CD4-positive, alpha-beta T cell (primary cell): ENCODE measurements around the gene CDS2. TPM values are rescaled to one million over a fixed set of nuclear protein-coding genes. Genes with fewer than 3 reads are reported as not detected.

ENCODE experiments used
- ATAC-seq: fragments of 200-7000 bp; cut with Tn5 transposase; one replicate; pipeline ENCODE4 v1.10.0; 2022; ENCODE audit warnings: mild to moderate bottlenecking; ENCODE audit not compliant: poor library complexity
- CTCF ChIA-PET: fragments of 350-600 bp; sonication (Branson Sonifier 250); formaldehyde crosslinking; loops from one replicate; lab custom pipeline; 2021; ENCODE audit warnings: antibody characterized with exemption, inconsistent platforms; lab: Charles Lee
- POLR2A ChIA-PET: fragments of 350-600 bp; sonication (Branson Sonifier 250); formaldehyde crosslinking; loops from one replicate; lab custom pipeline; 2021; ENCODE audit warnings: antibody characterized with exemption, inconsistent platforms; lab: Charles Lee
- DNase-seq, 14 experiments: peaks; one replicate each; pipeline ENCODE4 v3.0.0-alpha.2; 2013 to 2020; ENCODE audit warnings: mixed read lengths in 2 of 14
- H3K27ac ChIP-seq, 2 donors: one replicate each; pipeline versions ENCODE4 v1.5.1 to v1.7.0; 2013; ENCODE audit warnings: low read length in 2 of 2, low read depth in 1 of 2, mild to moderate bottlenecking in 1 of 2
- H3K27me3 ChIP-seq, 2 experiments: 1 replicate in 1 of 2; 2 replicates in 1 of 2; pipeline versions ENCODE4 v1.6.1 to v1.7.0; 2013; ENCODE audit warnings: low read length in 2 of 2, control low read depth in 1 of 2, mild to moderate bottlenecking in 1 of 2, moderate library complexity in 1 of 2; ENCODE audit not compliant: insufficient read depth in 2 of 2, control insufficient read depth in 1 of 2
- H3K36me3 ChIP-seq: one replicate; pipeline ENCODE4 v1.6.1; 2013; ENCODE audit warnings: low read length, control low read depth; ENCODE audit not compliant: insufficient read depth
- H3K4me1 ChIP-seq: one replicate; pipeline ENCODE4 v1.6.1; 2013; ENCODE audit warnings: low read length, control low read depth; ENCODE audit not compliant: insufficient read depth
- H3K4me3 ChIP-seq: one replicate; pipeline ENCODE4 v1.5.1; 2013; ENCODE audit warnings: mild to moderate bottlenecking, low read length, moderate library complexity
- H3K9me3 ChIP-seq, 2 experiments: 1 replicate in 1 of 2; 2 replicates in 1 of 2; pipeline versions ENCODE4 v1.6.1 to v1.7.0; 2013; ENCODE audit warnings: low read length in 2 of 2, mild to moderate bottlenecking in 2 of 2, control low read depth in 1 of 2, moderate library complexity in 1 of 2; ENCODE audit not compliant: control insufficient read depth in 1 of 2, insufficient read depth in 1 of 2
- H3K27ac Mint-ChIP-seq: one replicate; pipeline ENCODE4 v1.8.0; 2020; ENCODE audit warnings: mixed read lengths
- H3K27me3 Mint-ChIP-seq: one replicate; pipeline ENCODE4 v1.8.0; 2021; ENCODE audit warnings: mixed read lengths
- H3K36me3 Mint-ChIP-seq: one replicate; pipeline ENCODE4 v1.8.0; 2021; ENCODE audit warnings: low read depth, mixed read lengths
- H3K4me1 Mint-ChIP-seq: one replicate; pipeline ENCODE4 v1.8.0; 2021; ENCODE audit warnings: low read depth, mixed read lengths
- H3K4me3 Mint-ChIP-seq: one replicate; pipeline ENCODE4 v1.8.0; 2020; ENCODE audit warnings: mild to moderate bottlenecking, mixed read lengths
- H3K9me3 Mint-ChIP-seq: one replicate; pipeline ENCODE4 v1.8.0; 2020; ENCODE audit warnings: mixed read lengths
- intact Hi-C, 2 experiments: fragments of 100-400 bp; cut with DNase I in 1 of 2; cut with micrococcal nuclease in 1 of 2; formaldehyde crosslinking; loops; one replicate each; pipeline versions ENCODE4 v1.15.1 to v1.9.0; 2023 to 2025; cut with DNase I, micrococcal nuclease
- polyA plus RNA-seq, 2 donors: library from polyadenylated mRNA; unstranded; fragments of 120-200 nt; gene quantifications; one replicate each; pipeline ENCODE4 v1.2.1, GENCODE V29; 2013
- total RNA-seq, 174 experiments: library from RNA in 2 of 174; stranded (reverse) in 2 of 174; gene quantifications; one replicate each; pipeline ENCODE4 v1.2.3 and lab custom pipeline; 2021 to 2026
- TF ChIP-seq, protein P1 (sequence below): fragments of 200-600 bp; IDR thresholded peaks from one replicate; pipeline ENCODE4 v1.8.0; 2022; ENCODE audit warnings: antibody characterized with exemption, mild to moderate bottlenecking

The CDS2 gene
- 10 to 100 TPM; 62.4 to 65.0 TPM for total RNA-seq
- polyA plus RNA-seq (2013, experiment 1 of 2) = 22.3 TPM
- 25.8 TPM for polyA plus RNA-seq (2013, experiment 2 of 2)
- 50.0 to 212 (median 155) reads per million in 172 experiments for total RNA-seq (lab: John Stamatoyannopoulos, UW)

DNA sequence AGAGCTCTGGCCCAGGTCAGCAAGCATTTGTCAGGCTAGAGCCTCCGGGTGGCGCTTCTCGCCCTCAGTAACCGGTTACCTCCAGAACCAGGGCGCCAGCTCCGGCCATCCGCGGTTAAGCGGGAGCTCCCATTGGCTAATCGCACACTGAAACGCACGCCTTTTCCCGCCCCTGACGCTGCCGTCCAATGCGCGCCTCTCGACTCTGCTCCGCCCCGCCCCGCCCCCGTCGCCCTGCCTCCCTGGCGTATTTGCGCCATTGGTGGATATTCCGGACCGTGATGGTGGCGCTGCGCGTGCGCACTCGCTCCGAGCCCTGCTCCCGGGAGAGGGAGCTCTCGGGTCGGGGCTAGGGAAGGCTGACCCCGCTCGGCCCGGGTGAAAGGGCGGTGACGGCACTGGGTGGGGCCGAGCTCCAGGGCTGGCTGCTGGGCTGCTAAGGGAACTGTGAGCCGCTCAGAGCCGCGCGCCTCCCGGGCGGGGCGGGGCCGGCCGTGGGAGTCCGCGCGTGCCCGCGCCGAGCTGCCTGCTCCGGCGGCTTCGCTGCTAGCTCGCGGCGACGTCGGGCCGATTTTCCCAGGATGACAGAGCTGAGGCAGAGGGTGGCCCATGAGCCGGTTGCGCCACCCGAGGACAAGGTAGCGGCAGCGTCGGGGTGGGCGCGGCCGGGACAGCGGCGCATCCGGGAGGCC, at the start of gene CDS2:
Gene CDS2 (plus strand): TSS at position 497 of the 692 bp plus-strand sequence. CDS start 85 bp downstream, at position 582.
- H3K27ac ChIP-seq = peak within 1 kb of the TSS; percentile 95 to 98
- H3K9me3 Mint-ChIP-seq = no peaks in the 10 kb centered on the region
- POLR2A ChIA-PET = interaction anchor here (0.6 to 2.1 kb wide), 20 partner anchors 25 to 588 kb away, joined by 3 to 46 read pairs (median 4); partner anchors contain the start of gene SLC23A2
- no peaks in the 10 kb centered on the region for H3K9me3 ChIP-seq
- peaks cover 22% of the 10 kb centered on the region for H3K4me1 ChIP-seq
- TF ChIP-seq, protein P1, sequence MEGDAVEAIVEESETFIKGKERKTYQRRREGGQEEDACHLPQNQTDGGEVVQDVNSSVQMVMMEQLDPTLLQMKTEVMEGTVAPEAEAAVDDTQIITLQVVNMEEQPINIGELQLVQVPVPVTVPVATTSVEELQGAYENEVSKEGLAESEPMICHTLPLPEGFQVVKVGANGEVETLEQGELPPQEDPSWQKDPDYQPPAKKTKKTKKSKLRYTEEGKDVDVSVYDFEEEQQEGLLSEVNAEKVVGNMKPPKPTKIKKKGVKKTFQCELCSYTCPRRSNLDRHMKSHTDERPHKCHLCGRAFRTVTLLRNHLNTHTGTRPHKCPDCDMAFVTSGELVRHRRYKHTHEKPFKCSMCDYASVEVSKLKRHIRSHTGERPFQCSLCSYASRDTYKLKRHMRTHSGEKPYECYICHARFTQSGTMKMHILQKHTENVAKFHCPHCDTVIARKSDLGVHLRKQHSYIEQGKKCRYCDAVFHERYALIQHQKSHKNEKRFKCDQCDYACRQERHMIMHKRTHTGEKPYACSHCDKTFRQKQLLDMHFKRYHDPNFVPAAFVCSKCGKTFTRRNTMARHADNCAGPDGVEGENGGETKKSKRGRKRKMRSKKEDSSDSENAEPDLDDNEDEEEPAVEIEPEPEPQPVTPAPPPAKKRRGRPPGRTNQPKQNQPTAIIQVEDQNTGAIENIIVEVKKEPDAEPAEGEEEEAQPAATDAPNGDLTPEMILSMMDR = peak; percentile 64
- peaks cover 32% of the 10 kb centered on the region for H3K36me3 Mint-ChIP-seq
- peak within 1 kb of the TSS; percentile 97 for H3K27ac Mint-ChIP-seq
- no peaks in the 10 kb centered on the region for H3K36me3 ChIP-seq
- ATAC-seq (peak; percentile 82), DNase-seq (peak; percentile 99 to 100 (median 100))
- intact Hi-C loops = loop anchor here (1.0 to 5.0 kb wide), 2 partner anchors 66 to 321 kb away; no protein-coding TSS in a partner anchor
- H3K27me3 Mint-ChIP-seq = no peaks in the 10 kb centered on the region
- H3K27me3 ChIP-seq = no peaks in the 10 kb centered on the region
- peak within 1 kb of the TSS; percentile 76 for H3K4me3 ChIP-seq
- CTCF ChIA-PET = interaction anchor here (0.8 to 2.1 kb wide), 16 partner anchors 8 to 96 kb away, joined by 3 to 38 read pairs (median 4); no protein-coding TSS in a partner anchor
- peak within 1 kb of the TSS; percentile 95 for H3K4me3 Mint-ChIP-seq
- peaks cover 38% of the 10 kb centered on the region for H3K4me1 Mint-ChIP-seq

DNA sequence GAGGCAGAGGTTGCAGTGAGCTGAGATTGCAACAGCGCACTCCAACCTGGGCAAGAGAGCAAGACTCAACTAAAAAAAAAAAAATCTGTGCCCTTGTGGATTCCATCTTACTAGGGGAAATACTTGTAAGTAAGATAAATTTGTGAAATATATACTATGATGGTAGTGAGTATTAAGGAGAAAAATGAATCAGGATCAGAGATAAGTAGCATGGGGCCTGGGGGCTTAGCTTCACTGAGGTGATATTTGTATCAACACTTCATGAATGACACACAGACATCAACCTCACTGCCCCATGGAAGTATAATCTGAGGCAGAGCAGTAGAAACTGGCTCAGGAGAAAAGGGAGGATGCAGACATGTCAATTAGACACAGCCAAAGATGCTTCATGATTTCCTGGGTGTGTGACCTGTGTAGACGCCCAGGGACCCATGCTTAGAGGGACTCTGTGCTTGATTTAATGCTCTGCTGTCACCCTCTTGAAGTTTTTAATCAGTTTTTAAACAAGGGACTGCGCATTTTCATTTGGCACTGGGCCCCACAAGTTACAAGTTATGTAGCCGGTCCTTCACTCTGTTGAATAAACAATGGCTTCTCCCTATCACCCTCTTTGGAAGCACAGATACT, 48.9 kb upstream of the CDS2 start:
- TF ChIP-seq, protein P1 = no peak
- Mint-ChIP-seq H3K27me3 (no peaks in the 10 kb centered on the region), H3K9me3 (no peaks in the 10 kb centered on the region), H3K4me1 (peaks cover 29% of the 10 kb centered on the region), H3K4me3 (peak overlapping the region; percentile 90), H3K27ac (peak overlapping the region; percentile 99), H3K36me3 (no peaks in the 10 kb centered on the region)
- Histone ChIP-seq H3K36me3 (no peaks in the 10 kb centered on the region), H3K9me3 (no peaks in the 10 kb centered on the region), H3K27me3 (no peaks in the 10 kb centered on the region), H3K4me3 (peak overlapping the region; percentile 55), H3K4me1 (peaks cover 23% of the 10 kb centered on the region), H3K27ac (peak overlapping the region; percentile 81 to 96)
- CTCF ChIA-PET = interaction anchor here (1.3 to 2.7 kb wide), 2 partner anchors 21 to 23 kb away, joined by 8 to 9 read pairs; no protein-coding TSS in a partner anchor
- intact Hi-C loops = loop anchor here in 1 of 2 experiments (1.0 to 10.0 kb wide), 2 partner anchors 22 to 73 kb away; partner anchors contain the start of gene SLC23A2
- POLR2A ChIA-PET = interaction anchor here (1.0 to 1.3 kb wide), 3 partner anchors 21 to 49 kb away, joined by 3 to 5 read pairs (median 3); partner anchors contain the start of gene CDS2
- DNase-seq = peak in 9 of 14 experiments; percentile 9 to 53 (median 29)
- peak; percentile 54 for ATAC-seq

DNA sequence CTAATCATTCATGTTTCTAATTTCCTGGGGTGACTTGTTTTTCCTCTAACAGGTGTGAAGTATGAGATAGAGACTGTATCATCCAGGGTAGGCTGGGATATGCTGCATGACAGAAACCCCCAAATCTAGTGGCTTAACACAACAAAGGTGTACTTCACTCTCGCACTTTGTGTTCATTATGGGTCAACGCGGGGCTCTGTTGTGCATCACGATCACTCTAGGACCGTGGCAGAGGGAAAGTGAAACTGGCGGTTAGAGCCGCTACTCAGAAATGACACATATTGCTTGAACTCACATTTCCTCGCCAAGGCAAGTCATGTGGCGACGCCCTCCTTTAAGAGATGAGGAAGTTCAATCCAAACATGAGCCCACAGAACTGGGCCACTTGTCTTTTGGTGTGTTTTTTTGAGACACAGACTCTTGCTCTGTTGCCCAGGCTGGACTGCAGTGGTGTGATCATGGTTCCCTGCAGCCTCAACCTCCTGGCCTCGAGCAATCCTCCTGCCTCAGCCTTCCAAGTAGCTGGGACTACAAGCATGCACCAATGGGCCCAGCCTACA, 48.3 kb upstream of the CDS2 start:
- no peaks in the 10 kb centered on the region for H3K36me3 Mint-ChIP-seq
- intact Hi-C loops = loop anchor here in 1 of 2 experiments (1.0 to 10.0 kb wide), 2 partner anchors 22 to 74 kb away; partner anchors contain the start of gene SLC23A2
- DNase-seq = peak; percentile 54 to 92 (median 69)
- Histone ChIP-seq H3K4me3 (peak overlapping the region; percentile 55), H3K36me3 (no peaks in the 10 kb centered on the region), H3K27me3 (no peaks in the 10 kb centered on the region), H3K9me3 (no peaks in the 10 kb centered on the region), H3K4me1 (peaks cover 23% of the 10 kb centered on the region), H3K27ac (peak overlapping the region; percentile 81 to 96)
- H3K9me3 Mint-ChIP-seq = no peaks in the 10 kb centered on the region
- TF ChIP-seq, protein P1 = no peak
- peaks cover 29% of the 10 kb centered on the region for H3K4me1 Mint-ChIP-seq
- CTCF ChIA-PET = interaction anchor here (1.3 to 3.2 kb wide), 2 partner anchors 22 kb away, joined by 8 to 15 read pairs; no protein-coding TSS in a partner anchor
- POLR2A ChIA-PET = interaction anchor here (0.7 to 2.1 kb wide), 6 partner anchors 21 to 264 kb away, joined by 3 to 7 read pairs (median 4); partner anchors contain the start of genes CDS2 and PCNA
- H3K27me3 Mint-ChIP-seq = no peaks in the 10 kb centered on the region
- peak; percentile 95 for ATAC-seq
- H3K27ac Mint-ChIP-seq = peak overlapping the region; percentile 99
- H3K4me3 Mint-ChIP-seq = peak overlapping the region; percentile 90
